KOPT-K1 (cell line): ENCODE results near the gene TRAPPC12.
A peak's percentile ranks its signal among the peaks of the same experiment; 100 is the strongest.
"Not testable (repeated sequence)": the region's sequence is repeated elsewhere in the genome, so short reads cannot be mapped to it uniquely, and the experiment has no call there.

Experiments used
- H3K27ac ChIP-seq: fragments of 200-600 bp; sonication (generic); 2 replicates; pipeline ENCODE4 v1.5.1; 2016; ENCODE audit warnings: antibody characterized with exemption, mild to moderate bottlenecking, low read depth, low read length; ENCODE audit not compliant: poor library complexity, severe bottlenecking
- H3K36me3 ChIP-seq: fragments of 200-600 bp; sonication (generic); 2 replicates; pipeline ENCODE4 v1.5.1; 2017; ENCODE audit warnings: antibody characterized with exemption, mild to moderate bottlenecking, low read length, moderate library complexity; ENCODE audit not compliant: insufficient read depth
- H3K9me3 ChIP-seq: fragments of 200-600 bp; sonication (generic); 2 replicates; pipeline ENCODE4 v1.5.1; 2017; ENCODE audit warnings: antibody characterized with exemption, low read length, mild to moderate bottlenecking; ENCODE audit not compliant: insufficient read depth, poor library complexity, severe bottlenecking

Gene TRAPPC12

GRCh38 chr2:3513026-3513810 is 133.7 kb downstream of the TRAPPC12 start:
- Histone ChIP-seq H3K27ac (no peak overlapping the region), H3K36me3 (peaks cover 50% of the 10 kb centered on the region), H3K9me3 (peaks cover 32% of the 10 kb centered on the region)

- H3K27ac ChIP-seq = not testable (repeated sequence)
- Histone ChIP-seq H3K36me3 (peaks cover 43% of the 10 kb centered on the region), H3K9me3 (peaks cover 32% of the 10 kb centered on the region)
These were observed 135.9 kb downstream of the TRAPPC12 start for GRCh38 chr2:3515438-3515837.

GRCh38 chr2:3516831-3517230 is 137.3 kb downstream of the TRAPPC12 start:
- H3K9me3 ChIP-seq = peaks cover 20% of the 10 kb centered on the region

GRCh38 chr2:3517948-3518495 is 138.5 kb downstream of the TRAPPC12 start:
- Histone ChIP-seq H3K27ac (peak overlapping the region; percentile 74), H3K36me3 (peaks cover 17% of the 10 kb centered on the region), H3K9me3 (peaks cover 12% of the 10 kb centered on the region)

More at GRCh38 chr2:3516831-3517230, 137.3 kb downstream of the TRAPPC12 start:
- H3K36me3 ChIP-seq = peaks cover 29% of the 10 kb centered on the region
- no peak overlapping the region for H3K27ac ChIP-seq

GRCh38 chr2:3518496-3519254 is 139.2 kb downstream of the TRAPPC12 start:
- Histone ChIP-seq H3K9me3 (peaks cover 12% of the 10 kb centered on the region), H3K36me3 (peaks cover 11% of the 10 kb centered on the region), H3K27ac (peak overlapping the region; percentile 87)

GRCh38 chr2:3519255-3520205 is 140.0 kb downstream of the TRAPPC12 start, which contains the start of gene ADI1:
Gene ADI1, minus strand, starts transcription at chr2:3519531. Its CDS starts 44 bp downstream, at chr2:3519487.
- Histone ChIP-seq H3K27ac (peak within 1 kb of the TSS; percentile 87), H3K36me3 (peaks cover 4% of the 10 kb centered on the region; the same call in 1 of the 2 replicates)

GRCh38 chr2:3520591-3520990 is 141.1 kb downstream of the TRAPPC12 start:
- Histone ChIP-seq H3K36me3 (peaks cover 4% of the 10 kb centered on the region; the same call in 1 of the 2 replicates), H3K9me3 (peaks cover 6% of the 10 kb centered on the region), H3K27ac (no peak overlapping the region)

More at GRCh38 chr2:3519255-3520205, 140.0 kb downstream of the TRAPPC12 start, which contains the start of gene ADI1:
- H3K9me3 ChIP-seq = peaks cover 12% of the 10 kb centered on the region

GRCh38 chr2:3522961-3523421 is 143.5 kb downstream of the TRAPPC12 start:
- Histone ChIP-seq H3K36me3 (no peaks in the 10 kb centered on the region), H3K27ac (no peak overlapping the region), H3K9me3 (no peaks in the 10 kb centered on the region)

- no peak overlapping the region for H3K27ac ChIP-seq
- no peaks in the 10 kb centered on the region for H3K36me3 ChIP-seq
- no peaks in the 10 kb centered on the region for H3K9me3 ChIP-seq
These were observed 144.1 kb downstream of the TRAPPC12 start for GRCh38 chr2:3523551-3524041.

GRCh38 chr2:3526871-3527270 is 147.4 kb downstream of the TRAPPC12 start:
- no peaks in the 10 kb centered on the region for H3K36me3 ChIP-seq
- no peak overlapping the region for H3K27ac ChIP-seq
- no peaks in the 10 kb centered on the region for H3K9me3 ChIP-seq

- no peaks in the 10 kb centered on the region; the same call in 1 of the 2 replicates for H3K36me3 ChIP-seq
- no peak overlapping the region for H3K27ac ChIP-seq
- no peaks in the 10 kb centered on the region for H3K9me3 ChIP-seq
These were observed 148.6 kb downstream of the TRAPPC12 start for GRCh38 chr2:3527886-3528785.
